ENCODE data around the gene TTN. TPM values are rescaled to one million over a fixed set of nuclear protein-coding genes. Genes with fewer than 3 reads are reported as not detected.

Gene TTN
- total and polyA plus RNA-seq, 10 of the 15 experiments (the other 5 are each of a cell fraction or from before 2014, with no cell fraction given): 0.15 to 9.0 (median 1.8) TPM

DNA sequence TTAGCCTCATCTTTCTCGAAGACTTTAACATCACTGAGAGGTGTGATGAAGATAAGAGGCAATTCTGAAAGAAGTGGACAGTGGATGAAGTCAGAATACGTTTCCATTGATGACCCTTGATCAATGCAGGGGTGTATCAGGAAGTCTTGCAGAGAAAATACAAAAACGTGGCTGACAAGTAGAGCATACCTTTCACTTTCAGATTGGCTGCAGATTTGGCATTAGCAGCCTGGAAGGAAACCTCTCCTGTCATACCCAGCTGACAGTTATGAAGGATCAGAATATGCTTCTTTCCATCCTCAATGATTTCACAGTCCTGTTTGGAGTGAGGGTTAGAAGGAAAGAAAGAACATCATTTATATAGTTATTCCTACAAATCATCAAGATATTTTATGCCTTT is 174.5 kb downstream of the TTN start:
- in situ Hi-C loops (cut with MboI): no loop called here

More for the DNA sequence above, 174.5 kb downstream of the TTN start:
- Histone ChIP-seq H3K27ac (ENCODE audit: control insufficient read depth, insufficient read depth) (no peak overlapping the region), H3K4me3 (no peak overlapping the region), H3K9ac (ENCODE audit: control insufficient read depth, insufficient read depth, low read length) (no peak overlapping the region), H2AFZ (ENCODE audit: control insufficient read depth, low read depth, low read length) (peak overlapping the region; percentile 3; the same call in 1 of the 2 replicates), H4K20me1 (ENCODE audit: control insufficient read depth, insufficient read depth) (no peaks in the 10 kb centered on the region), H3K4me1 (ENCODE audit: control insufficient read depth, insufficient read depth, low read length) (no peaks in the 10 kb centered on the region), H3K27me3 (replicated peaks in 1 of 2; ENCODE audit: control insufficient read depth in 2 of 2, insufficient read depth in 2 of 2, low read length in 1 of 2) (no peaks in the 10 kb centered on the region), H3K4me2 (ENCODE audit: control insufficient read depth, insufficient read depth) (no peak overlapping the region), H3K79me2 (ENCODE audit: control insufficient read depth, insufficient read depth, low read length) (no peaks in the 10 kb centered on the region), H3K36me3 (ENCODE audit: control insufficient read depth in 2 of 2, insufficient read depth in 2 of 2, low read length in 1 of 2) (no peaks in the 10 kb centered on the region; a peak in 1 of 4 replicates), H3K9me3 (replicated peaks; ENCODE audit: control insufficient read depth, insufficient read depth, low read length) (no peaks in the 10 kb centered on the region)
- RAD21 ChIA-PET (ENCODE audit: unreplicated experiment): no interaction called here
- TF ChIP-seq, protein P1, sequence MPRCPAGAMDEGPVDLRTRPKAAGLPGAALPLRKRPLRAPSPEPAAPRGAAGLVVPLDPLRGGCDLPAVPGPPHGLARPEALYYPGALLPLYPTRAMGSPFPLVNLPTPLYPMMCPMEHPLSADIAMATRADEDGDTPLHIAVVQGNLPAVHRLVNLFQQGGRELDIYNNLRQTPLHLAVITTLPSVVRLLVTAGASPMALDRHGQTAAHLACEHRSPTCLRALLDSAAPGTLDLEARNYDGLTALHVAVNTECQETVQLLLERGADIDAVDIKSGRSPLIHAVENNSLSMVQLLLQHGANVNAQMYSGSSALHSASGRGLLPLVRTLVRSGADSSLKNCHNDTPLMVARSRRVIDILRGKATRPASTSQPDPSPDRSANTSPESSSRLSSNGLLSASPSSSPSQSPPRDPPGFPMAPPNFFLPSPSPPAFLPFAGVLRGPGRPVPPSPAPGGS (IDR thresholded peaks at IDR 0.05; ENCODE audit: borderline replicate concordance, insufficient read depth, low read depth, low read length, poor library complexity, severe bottlenecking): no peak
- TF ChIP-seq, protein P2, sequence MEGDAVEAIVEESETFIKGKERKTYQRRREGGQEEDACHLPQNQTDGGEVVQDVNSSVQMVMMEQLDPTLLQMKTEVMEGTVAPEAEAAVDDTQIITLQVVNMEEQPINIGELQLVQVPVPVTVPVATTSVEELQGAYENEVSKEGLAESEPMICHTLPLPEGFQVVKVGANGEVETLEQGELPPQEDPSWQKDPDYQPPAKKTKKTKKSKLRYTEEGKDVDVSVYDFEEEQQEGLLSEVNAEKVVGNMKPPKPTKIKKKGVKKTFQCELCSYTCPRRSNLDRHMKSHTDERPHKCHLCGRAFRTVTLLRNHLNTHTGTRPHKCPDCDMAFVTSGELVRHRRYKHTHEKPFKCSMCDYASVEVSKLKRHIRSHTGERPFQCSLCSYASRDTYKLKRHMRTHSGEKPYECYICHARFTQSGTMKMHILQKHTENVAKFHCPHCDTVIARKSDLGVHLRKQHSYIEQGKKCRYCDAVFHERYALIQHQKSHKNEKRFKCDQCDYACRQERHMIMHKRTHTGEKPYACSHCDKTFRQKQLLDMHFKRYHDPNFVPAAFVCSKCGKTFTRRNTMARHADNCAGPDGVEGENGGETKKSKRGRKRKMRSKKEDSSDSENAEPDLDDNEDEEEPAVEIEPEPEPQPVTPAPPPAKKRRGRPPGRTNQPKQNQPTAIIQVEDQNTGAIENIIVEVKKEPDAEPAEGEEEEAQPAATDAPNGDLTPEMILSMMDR (IDR thresholded peaks at IDR 0.05 in 2 of 3, conservative IDR thresholded peaks at IDR 0.05 in 1 of 3; ENCODE audit: control insufficient read depth in 2 of 3, extremely low read depth in 1 of 3, insufficient read depth in 1 of 3, low read depth in 3 of 3, low read length in 3 of 3): no peak
- TF ChIP-seq ETV6 (conservative IDR thresholded peaks at IDR 0.05 in 1 of 2, IDR thresholded peaks at IDR 0.05 in 1 of 2; ENCODE audit: borderline replicate concordance in 1 of 2, low read depth in 1 of 2): no peak
- TF ChIP-seq TCF7 (IDR thresholded peaks at IDR 0.05; ENCODE audit: borderline replicate concordance): no peak
- TF ChIP-seq SMAD5 (IDR thresholded peaks at IDR 0.05; ENCODE audit: low read depth): no peak
- no peak for TF ChIP-seq KDM1A (IDR thresholded peaks at IDR 0.05; ENCODE audit: borderline replicate concordance)
- TF ChIP-seq ZNF24 (IDR thresholded peaks at IDR 0.05): no peak
- TF ChIP-seq MTA3 (IDR thresholded peaks at IDR 0.05; ENCODE audit: borderline replicate concordance, low read length): no peak
- POLR2A ChIA-PET: no interaction called here
- BruUV-seq (replicated peaks): no TSS peak
- DNase-seq (ENCODE audit: low read depth, low spot score): no peak
- SMC1A ChIA-PET (ENCODE audit: uncharacterized antibody, unreplicated experiment): interaction anchor here (0.8 to 1.9 kb wide), 5 partner anchors 10 to 63 kb away, joined by 3 to 7 read pairs (median 4); no protein-coding TSS in a partner anchor
- CTCF ChIA-PET: interaction anchor here (1.2 to 1.5 kb wide), 3 partner anchors 9 to 150 kb away, joined by 3 to 7 read pairs (median 4); no protein-coding TSS in a partner anchor
- ATAC-seq: peak; percentile 40; the same call in 2 of the 3 replicates
- no peak for FAIRE-seq
- intact Hi-C loops (cut with micrococcal nuclease; ENCODE audit: unreplicated experiment): no loop called here
- WGBS (ENCODE audit: insufficient coverage, insufficient replicate concordance, low lambda C conversion rate, missing lambda C conversion rate): 27% methylated on average over 3 of the region's 3 CpGs

Data from GM12878 (cell line).